MCF 10A (cell line): ENCODE measurements around the gene ZFP90. TPM values are rescaled to one million over a fixed set of nuclear protein-coding genes. Genes with fewer than 3 reads are reported as not detected.

Source experiments
- BruUV-seq: library from RNA; stranded (reverse); fragments of 400-500 nt; replicated peaks from 2 replicates; lab custom pipeline; 2021; lab: Mats Ljungman, UMichigan
- CTCF ChIA-PET: fragments of 300-600 bp; sonication (Branson Sonifier 250); formaldehyde crosslinking; extraction: SDS; loops from one replicate; lab custom pipeline; 2021; ENCODE audit warnings: antibody characterized with exemption, inconsistent platforms; lab: Yijun Ruan, JAX
- POLR2A ChIA-PET: fragments of 300-600, 350-650 bp; sonication (Branson Sonifier 250); formaldehyde crosslinking; extraction: SDS; loops from one replicate; lab custom pipeline; 2020; ENCODE audit warnings: antibody characterized with exemption, inconsistent platforms; lab: Yijun Ruan, JAX
- DNase-seq: peaks from one replicate; pipeline ENCODE4 v3.0.0-alpha.2; 2018; ENCODE audit not compliant: unreplicated experiment
- H3K27ac Mint-ChIP-seq: one replicate; pipeline ENCODE4 v1.8.0; 2022; ENCODE audit warnings: mild to moderate bottlenecking, low read depth, mixed read lengths; ENCODE audit not compliant: unreplicated experiment
- H3K27me3 Mint-ChIP-seq: one replicate; pipeline ENCODE4 v1.8.0; 2022; ENCODE audit warnings: mixed read lengths; ENCODE audit not compliant: insufficient read depth, unreplicated experiment
- H3K36me3 Mint-ChIP-seq: one replicate; pipeline ENCODE4 v1.8.0; 2022; ENCODE audit warnings: mild to moderate bottlenecking, moderate library complexity, mixed read lengths; ENCODE audit not compliant: insufficient read depth, unreplicated experiment
- H3K4me1 Mint-ChIP-seq: one replicate; pipeline ENCODE4 v1.8.0; 2022; ENCODE audit warnings: mixed read lengths; ENCODE audit not compliant: insufficient read depth, unreplicated experiment
- H3K4me3 Mint-ChIP-seq: one replicate; pipeline ENCODE4 v1.8.0; 2022; ENCODE audit warnings: mild to moderate bottlenecking, moderate library complexity, mixed read lengths; ENCODE audit not compliant: unreplicated experiment
- H3K9me3 Mint-ChIP-seq: one replicate; pipeline ENCODE4 v1.8.0; 2022; ENCODE audit warnings: mixed read lengths; ENCODE audit not compliant: unreplicated experiment
- CTCF ChIP-seq: fragments of 200-600 bp; IDR thresholded peaks from one replicate; pipeline ENCODE4 v1.8.0; 2022; ENCODE audit warnings: antibody characterized with exemption, mild to moderate bottlenecking; ENCODE audit not compliant: unreplicated experiment
- intact Hi-C: fragments of 100-400 bp; cut with micrococcal nuclease; formaldehyde crosslinking; loops from 2 replicates; pipeline ENCODE4 v1.14.1; 2022
- total RNA-seq: library from RNA; stranded (reverse); gene quantifications from 2 replicates; pipeline ENCODE4 v1.2.3, GENCODE V29; 2022

ZFP90 gene
- total RNA-seq, 1 experiment from 2014 or later: 25.5 TPM

- intact Hi-C loops: no loop called here
- no peak for TF ChIP-seq CTCF
- CTCF ChIA-PET: interaction anchor here (0.6 to 2.0 kb wide), 7 partner anchors 7 to 1037 kb away, joined by 3 to 10 read pairs (median 3); partner anchors contain the start of gene ATP6V0D1
Observed at GRCh38 chr16:68517606-68518166, 21.4 kb upstream of the ZFP90 start.

GRCh38 chr16:68519225-68519745 lies 19.8 kb upstream of the ZFP90 start:
- BruUV-seq: no TSS peak
- Mint-ChIP-seq H3K27me3 (no peaks in the 10 kb centered on the region), H3K9me3 (no peaks in the 10 kb centered on the region), H3K36me3 (no peaks in the 10 kb centered on the region), H3K4me1 (peaks cover 6% of the 10 kb centered on the region), H3K4me3 (no peak overlapping the region), H3K27ac (no peak overlapping the region)
- ChIA-PET CTCF (interaction anchor here (0.6 to 4.2 kb wide), 12 partner anchors 8 to 266 kb away, joined by 3 to 32 read pairs (median 3); no protein-coding TSS in a partner anchor), POLR2A (no interaction called here)
- TF ChIP-seq CTCF: no peak
- no peak for DNase-seq
- intact Hi-C loops: no loop called here

More at GRCh38 chr16:68517606-68518166, 21.4 kb upstream of the ZFP90 start:
- Mint-ChIP-seq H3K4me3 (no peak overlapping the region), H3K27me3 (no peaks in the 10 kb centered on the region), H3K4me1 (peaks cover 6% of the 10 kb centered on the region), H3K36me3 (no peaks in the 10 kb centered on the region), H3K27ac (no peak overlapping the region), H3K9me3 (no peaks in the 10 kb centered on the region)
- POLR2A ChIA-PET: no interaction called here
- DNase-seq: no peak
- no TSS peak for BruUV-seq

GRCh38 chr16:68520649-68521086 lies 18.4 kb upstream of the ZFP90 start:
- CTCF ChIA-PET: interaction anchor here (0.6 to 4.2 kb wide), 53 partner anchors 8 to 1307 kb away, joined by 3 to 32 read pairs (median 4); partner anchors contain the start of genes CDH3 and ZFP90
- POLR2A ChIA-PET: interaction anchor here (0.7 to 1.9 kb wide), 5 partner anchors 9 to 252 kb away, joined by 3 to 12 read pairs (median 3); no protein-coding TSS in a partner anchor
- intact Hi-C loops: loop anchor here (1.0 kb wide), 1 partner anchor 8 kb away; no protein-coding TSS in a partner anchor
- Mint-ChIP-seq H3K9me3 (no peaks in the 10 kb centered on the region), H3K4me3 (peak overlapping the region; percentile 57), H3K36me3 (no peaks in the 10 kb centered on the region), H3K27ac (peak overlapping the region; percentile 70), H3K27me3 (no peaks in the 10 kb centered on the region), H3K4me1 (peaks cover 6% of the 10 kb centered on the region)
- no TSS peak for BruUV-seq
- peak; percentile 97 for TF ChIP-seq CTCF
- DNase-seq: peak; percentile 81

GRCh38 chr16:68524069-68524820 lies 14.8 kb upstream of the ZFP90 start:
- Mint-ChIP-seq H3K36me3 (no peaks in the 10 kb centered on the region), H3K4me3 (no peak overlapping the region), H3K9me3 (no peaks in the 10 kb centered on the region), H3K4me1 (peaks cover 11% of the 10 kb centered on the region), H3K27me3 (no peaks in the 10 kb centered on the region), H3K27ac (no peak overlapping the region)
- POLR2A ChIA-PET: interaction anchor here (1.1 kb wide), 1 partner anchor 183 kb away, joined by 3 read pairs; no protein-coding TSS in a partner anchor
- TF ChIP-seq CTCF: no peak
- no TSS peak for BruUV-seq
- intact Hi-C loops: no loop called here
- CTCF ChIA-PET: interaction anchor here (0.6 to 0.7 kb wide), 2 partner anchors 237 to 321 kb away, joined by 3 read pairs; no protein-coding TSS in a partner anchor
- DNase-seq: no peak
